ENCODE results near the gene CBARP. TPM values are rescaled to one million over a fixed set of nuclear protein-coding genes. Genes with fewer than 3 reads are reported as not detected.

Gene CBARP
- total RNA-seq, 1 experiment from 2014 or later = 28.4 TPM

GRCh38 chr19:1248139-1248785 is 10.5 kb upstream of the CBARP start, which contains the start of gene MIDN:
TSS of gene MIDN (plus strand) at chr19:1248583. CDS start at chr19:1250297, 1,714 bp downstream.
- peak; percentile 63 for TF ChIP-seq CTCF (conservative IDR thresholded peaks at IDR 0.05)
- Histone ChIP-seq H2BK120ac (ENCODE audit: low read depth, low read length, poor library complexity, severe bottlenecking) (peak within 1 kb of the TSS; percentile 64), H2BK15ac (ENCODE audit: low read depth, low read length) (no peak within 1 kb of the TSS; the same call in 1 of the 2 replicates), H4K91ac (ENCODE audit: insufficient read length, low read depth, low read length) (no peak within 1 kb of the TSS), H3K9ac (ENCODE audit: extremely low read depth, insufficient read length, low read length) (peak within 1 kb of the TSS; percentile 59), H3K4me2 (ENCODE audit: insufficient read depth, insufficient read length, low read length) (peak within 1 kb of the TSS; percentile 4), H3K79me1 (ENCODE audit: insufficient read depth, low read depth, low read length, poor library complexity, severe bottlenecking) (no peaks in the 10 kb centered on the region), H4K20me1 (ENCODE audit: control insufficient read depth, insufficient read depth, insufficient read length) (no peaks in the 10 kb centered on the region), H3K14ac (ENCODE audit: insufficient read depth, low read length) (peak within 1 kb of the TSS; percentile 90; the same call in 1 of the 2 replicates), H3K4ac (ENCODE audit: low read depth, low read length) (no peak within 1 kb of the TSS; the same call in 1 of the 2 replicates), H3K23ac (ENCODE audit: insufficient read length, low read depth, low read length) (no peak within 1 kb of the TSS), H3K9me3 (ENCODE audit: control insufficient read depth, low read depth, low read length) (no peaks in the 10 kb centered on the region), H2BK20ac (ENCODE audit: low read depth, low read length, poor library complexity, severe bottlenecking) (no peak within 1 kb of the TSS), H2BK5ac (ENCODE audit: insufficient read length, low read length) (no peak within 1 kb of the TSS), H3K79me2 (ENCODE audit: insufficient read depth, low read length) (peaks cover 11% of the 10 kb centered on the region; the same call in 1 of the 2 replicates), H2AFZ (ENCODE audit: low read length) (no peak within 1 kb of the TSS), H2BK12ac (ENCODE audit: insufficient read length, low read depth, low read length) (no peak within 1 kb of the TSS), H3K27ac (ENCODE audit: insufficient read length, low read depth, low read length) (no peak within 1 kb of the TSS), H4K8ac (replicated peaks; ENCODE audit: insufficient read length, low read depth, low read length) (no peak within 1 kb of the TSS), H3K23me2 (ENCODE audit: insufficient read length, low read depth, low read length, poor library complexity, severe bottlenecking) (peaks cover 12% of the 10 kb centered on the region), H3K27me3 (ENCODE audit: insufficient read depth, low read length) (no peaks in the 10 kb centered on the region), H4K5ac (ENCODE audit: insufficient read length, low read depth, low read length) (no peak within 1 kb of the TSS), H3T11ph (ENCODE audit: low read length) (no peak within 1 kb of the TSS), H3K4me1 (ENCODE audit: insufficient read depth, low read length) (no peaks in the 10 kb centered on the region; the same call in 1 of the 2 replicates), H3K18ac (ENCODE audit: insufficient read length, low read depth, low read length) (peak within 1 kb of the TSS; percentile 94), H2AK5ac (ENCODE audit: insufficient read length, low read length) (no peak within 1 kb of the TSS), H3K56ac (ENCODE audit: insufficient read length, low read depth, low read length) (no peak within 1 kb of the TSS)
- Mint-ChIP-seq H3K36me3 (ENCODE audit: insufficient read depth in 1 of 3, low read depth in 3 of 3) (peaks cover 4 to 20% (median 8%) of the 10 kb centered on the region in 3 experiments; a peak in 6 of 7 replicates), H3K4me1 (peaks cover 2 to 18% of the 10 kb centered on the region in 2 experiments), H3K9me3 (no peaks in the 10 kb centered on the region), H3K27me3 (ENCODE audit: low read depth) (no peaks in the 10 kb centered on the region), H3K27ac (peak within 1 kb of the TSS; percentile 82 to 96 (median 95); a peak in 5 of 7 replicates), H3K4me3 (peak within 1 kb of the TSS; percentile 81 to 88)
- peak; percentile 86 for DNase-seq
- no CpG with 5 or more reads among the region's 60 CpGs for WGBS (ENCODE audit: extremely low coverage, insufficient read length, low lambda C conversion rate)

All from H9 (cell line).